ENCODE data around the gene DSC1.

DSC1 gene

DNA sequence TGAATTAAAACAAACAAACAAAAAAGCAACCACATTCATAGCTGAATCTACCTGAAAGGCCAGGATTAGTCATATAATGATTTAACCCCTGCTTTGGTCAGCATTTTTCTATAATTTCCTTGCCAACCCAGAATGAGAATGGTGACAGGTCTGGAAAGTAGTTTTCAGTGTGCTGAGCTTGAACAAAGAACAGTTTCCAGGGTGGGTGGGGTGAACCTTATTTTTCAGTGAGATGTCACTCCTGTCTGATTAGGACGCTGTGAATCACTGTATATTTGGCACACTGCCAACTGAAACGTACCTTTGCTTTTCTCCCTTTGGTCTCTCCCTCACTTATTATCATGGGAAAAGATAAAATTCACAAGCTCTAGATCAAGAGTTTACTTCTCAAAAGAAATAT lies 35.0 kb upstream of the DSC1 start:
- TF ChIP-seq, protein P1, sequence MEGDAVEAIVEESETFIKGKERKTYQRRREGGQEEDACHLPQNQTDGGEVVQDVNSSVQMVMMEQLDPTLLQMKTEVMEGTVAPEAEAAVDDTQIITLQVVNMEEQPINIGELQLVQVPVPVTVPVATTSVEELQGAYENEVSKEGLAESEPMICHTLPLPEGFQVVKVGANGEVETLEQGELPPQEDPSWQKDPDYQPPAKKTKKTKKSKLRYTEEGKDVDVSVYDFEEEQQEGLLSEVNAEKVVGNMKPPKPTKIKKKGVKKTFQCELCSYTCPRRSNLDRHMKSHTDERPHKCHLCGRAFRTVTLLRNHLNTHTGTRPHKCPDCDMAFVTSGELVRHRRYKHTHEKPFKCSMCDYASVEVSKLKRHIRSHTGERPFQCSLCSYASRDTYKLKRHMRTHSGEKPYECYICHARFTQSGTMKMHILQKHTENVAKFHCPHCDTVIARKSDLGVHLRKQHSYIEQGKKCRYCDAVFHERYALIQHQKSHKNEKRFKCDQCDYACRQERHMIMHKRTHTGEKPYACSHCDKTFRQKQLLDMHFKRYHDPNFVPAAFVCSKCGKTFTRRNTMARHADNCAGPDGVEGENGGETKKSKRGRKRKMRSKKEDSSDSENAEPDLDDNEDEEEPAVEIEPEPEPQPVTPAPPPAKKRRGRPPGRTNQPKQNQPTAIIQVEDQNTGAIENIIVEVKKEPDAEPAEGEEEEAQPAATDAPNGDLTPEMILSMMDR (IDR thresholded peaks at IDR 0.05; ENCODE audit: extremely low read depth, insufficient read depth, missing control alignments): no peak
- no peak for DNase-seq (ENCODE audit: low spot score)
- in situ Hi-C loops (cut with MboI; ENCODE audit: low pct_unique_long_range_greater_than_20kb, low sequenced_read_pairs, unreplicated experiment): no loop called here

GRCh38 chr18:31195063-31195462 lies 32.4 kb upstream of the DSC1 start:
- TF ChIP-seq, protein P1 (IDR thresholded peaks at IDR 0.05; ENCODE audit: extremely low read depth, insufficient read depth, missing control alignments): no peak
- no peak for DNase-seq (ENCODE audit: low spot score)
- in situ Hi-C loops (cut with MboI; ENCODE audit: low pct_unique_long_range_greater_than_20kb, low sequenced_read_pairs, unreplicated experiment): no loop called here

DNA sequence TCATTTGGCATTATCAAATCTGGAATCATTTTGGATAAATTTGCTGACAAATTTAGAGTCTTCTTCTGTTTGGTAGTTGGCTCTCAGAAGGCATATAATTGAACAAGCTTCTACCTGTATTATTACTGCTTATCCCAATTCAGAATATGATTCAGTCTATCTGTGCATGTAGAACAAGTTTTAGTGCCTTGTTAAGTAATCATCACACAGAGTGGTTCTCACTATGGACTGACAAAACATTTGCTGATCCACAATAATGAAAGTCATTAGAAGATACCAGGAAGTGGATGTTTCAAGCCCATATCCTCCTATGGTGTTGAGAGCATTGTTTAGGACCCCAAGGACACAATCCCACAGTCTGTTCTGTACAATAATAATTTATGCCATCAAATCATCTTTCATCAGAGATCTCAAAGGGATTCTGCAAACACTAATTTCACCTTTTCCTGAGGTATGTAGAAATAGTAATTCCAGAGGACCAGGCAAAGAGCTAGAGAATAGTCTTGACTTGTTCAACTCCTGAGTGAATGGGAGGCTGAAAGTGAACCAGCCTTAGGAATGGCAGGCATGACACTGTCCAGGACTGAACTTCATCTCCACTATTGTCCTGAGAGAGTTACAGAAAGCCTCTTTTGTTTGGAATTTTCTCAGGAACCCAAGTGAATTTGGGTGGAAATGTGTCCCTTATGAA lies 29.6 kb upstream of the DSC1 start:
- in situ Hi-C loops (cut with MboI; ENCODE audit: low pct_unique_long_range_greater_than_20kb, low sequenced_read_pairs, unreplicated experiment): no loop called here
- DNase-seq (ENCODE audit: low spot score): no peak
- TF ChIP-seq, protein P1 (IDR thresholded peaks at IDR 0.05; ENCODE audit: extremely low read depth, insufficient read depth, missing control alignments): no peak

GRCh38 chr18:31190919-31191318 lies 28.3 kb upstream of the DSC1 start:
- in situ Hi-C loops (cut with MboI; ENCODE audit: low pct_unique_long_range_greater_than_20kb, low sequenced_read_pairs, unreplicated experiment): no loop called here
- TF ChIP-seq, protein P1 (IDR thresholded peaks at IDR 0.05; ENCODE audit: extremely low read depth, insufficient read depth, missing control alignments): no peak
- no peak for DNase-seq (ENCODE audit: low spot score)

DNA sequence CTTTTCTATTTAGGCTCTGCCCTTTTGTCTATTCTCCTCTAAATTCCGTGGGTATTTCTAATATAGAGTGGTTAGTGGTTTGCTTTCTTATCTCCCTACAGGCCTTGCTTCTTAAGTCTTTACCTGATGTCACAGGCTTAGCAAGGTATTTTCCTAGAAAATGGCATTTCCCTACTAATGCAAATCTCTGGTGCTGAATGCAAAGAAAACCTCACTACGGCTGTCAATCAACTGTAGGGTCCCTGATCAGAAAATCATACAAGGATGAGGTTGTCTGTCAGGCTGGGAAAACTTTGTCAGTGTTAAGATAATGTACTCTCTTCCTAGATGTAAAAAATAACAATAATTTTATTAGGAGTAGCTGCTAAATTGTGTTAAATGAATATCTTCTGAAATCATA lies 27.1 kb upstream of the DSC1 start:
- in situ Hi-C loops (cut with MboI; ENCODE audit: low pct_unique_long_range_greater_than_20kb, low sequenced_read_pairs, unreplicated experiment): no loop called here
- no peak for DNase-seq (ENCODE audit: low spot score)
- TF ChIP-seq, protein P1 (IDR thresholded peaks at IDR 0.05; ENCODE audit: extremely low read depth, insufficient read depth, missing control alignments): no peak

GRCh38 chr18:31185186-31185950 lies 22.7 kb upstream of the DSC1 start:
- in situ Hi-C loops (cut with MboI; ENCODE audit: low pct_unique_long_range_greater_than_20kb, low sequenced_read_pairs, unreplicated experiment): no loop called here
- TF ChIP-seq, protein P1 (IDR thresholded peaks at IDR 0.05; ENCODE audit: extremely low read depth, insufficient read depth, missing control alignments): no peak
- no peak for DNase-seq (ENCODE audit: low spot score)
